HG03342 (cell line): ENCODE data around the gene PFKP.

ENCODE experiments used
- ATAC-seq: cut with Tn5 transposase; IDR thresholded peaks from one replicate; pipeline ENCODE4 v1.9.1; 2021; ENCODE audit warnings: mild to moderate bottlenecking, moderate library complexity; ENCODE audit not compliant: unreplicated experiment

The PFKP gene

DNA sequence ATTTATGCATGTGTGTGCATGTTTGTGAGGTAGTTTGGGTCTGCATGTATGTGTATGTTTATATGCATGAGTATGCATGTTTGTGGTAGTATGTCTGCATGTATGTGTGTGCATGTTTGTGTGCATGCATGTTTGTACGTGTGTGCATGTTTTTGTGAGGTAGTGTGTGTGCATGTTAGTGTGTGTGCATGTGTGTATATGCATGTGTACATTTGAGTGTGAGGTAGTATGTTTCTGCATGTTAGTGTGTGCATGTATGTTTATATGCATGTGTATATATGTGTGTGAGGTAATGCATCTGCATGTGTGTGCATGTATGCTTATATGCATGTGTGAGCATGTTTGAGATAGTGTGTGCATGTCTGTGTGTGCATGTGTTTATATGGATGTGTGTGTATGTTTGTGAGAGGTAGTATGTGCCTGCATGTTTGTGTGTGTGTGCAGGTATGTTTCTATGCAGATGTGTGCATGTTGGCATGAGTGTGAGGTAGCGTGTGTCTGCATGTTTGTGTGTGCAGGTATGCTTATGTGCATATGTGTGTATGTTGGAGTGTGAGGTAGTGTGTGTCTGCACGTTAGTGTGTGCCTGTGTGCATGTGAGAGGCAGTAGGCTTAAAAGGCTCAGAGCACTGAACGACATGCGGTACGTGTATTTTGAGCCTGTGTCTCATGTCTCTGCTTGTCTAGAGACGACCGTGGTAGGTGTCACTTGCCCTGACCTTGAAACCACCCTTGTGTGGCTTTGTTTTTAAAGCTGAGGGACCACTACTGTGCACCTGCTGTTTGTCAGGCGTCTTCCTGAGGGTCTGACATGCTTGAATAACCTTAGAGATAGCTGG, 43.7 kb downstream of the PFKP start:
- no peak for ATAC-seq

DNA sequence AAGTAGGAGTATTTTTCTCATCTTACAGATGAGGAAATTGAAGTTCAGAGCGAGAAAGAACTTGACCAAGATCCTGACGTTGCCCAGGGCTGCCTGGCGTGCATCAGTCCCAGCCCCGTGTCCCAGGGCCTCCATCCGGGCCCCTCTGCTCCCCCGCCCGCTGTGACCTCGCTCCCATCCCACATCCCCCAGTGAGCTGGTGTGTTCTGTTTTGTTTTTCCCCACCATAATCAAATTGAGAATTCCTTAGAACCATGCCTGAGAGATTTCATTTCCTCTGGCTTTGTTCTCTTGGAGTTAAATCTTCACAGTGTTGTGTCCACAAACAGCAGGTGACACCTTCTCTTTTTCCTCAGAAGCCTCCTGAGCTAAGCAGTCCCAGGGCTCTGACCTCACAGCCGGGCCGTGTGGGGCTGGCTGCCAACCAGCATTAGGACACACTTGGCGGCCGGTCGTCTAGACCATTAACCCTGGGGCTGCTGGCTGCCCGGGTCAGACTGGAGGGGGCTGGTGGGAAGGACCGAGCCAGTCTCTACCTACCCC, 44.3 kb downstream of the PFKP start:
- no peak for ATAC-seq

DNA sequence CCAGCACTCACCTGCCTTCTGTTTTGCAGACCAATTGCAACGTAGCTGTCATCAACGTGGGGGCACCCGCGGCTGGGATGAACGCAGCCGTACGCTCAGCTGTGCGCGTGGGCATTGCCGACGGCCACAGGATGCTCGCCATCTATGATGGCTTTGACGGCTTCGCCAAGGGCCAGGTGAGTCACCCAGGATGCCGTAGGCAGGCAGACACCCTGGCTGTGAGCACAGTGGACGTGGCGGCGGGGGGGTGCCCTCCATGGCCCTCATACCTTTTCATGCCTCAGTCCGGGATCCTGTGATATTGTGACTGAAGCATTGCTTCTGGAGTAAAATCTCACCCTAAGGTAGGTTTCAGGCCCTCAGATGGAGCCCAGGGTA, 46.0 kb downstream of the PFKP start:
- ATAC-seq = no peak

DNA sequence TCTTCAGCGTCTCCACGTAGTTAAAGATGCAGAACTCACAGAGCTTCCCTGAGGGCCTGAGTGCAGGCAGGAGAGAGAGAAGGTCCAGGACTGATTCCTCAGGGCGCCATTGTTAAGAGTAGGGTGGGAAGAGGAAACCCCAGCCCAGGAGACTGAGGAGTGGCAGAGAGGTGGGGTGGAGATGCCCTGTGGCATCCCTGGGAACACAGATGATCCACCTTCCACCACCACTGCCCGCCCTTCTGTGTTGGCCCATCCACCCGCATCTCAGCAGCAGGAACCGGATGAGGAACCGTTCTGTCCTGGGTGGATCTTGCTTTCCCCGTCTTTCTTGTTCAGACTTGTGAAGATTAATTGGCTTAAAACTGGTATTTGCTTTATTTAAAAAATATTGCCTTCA, 48.3 kb downstream of the PFKP start:
- ATAC-seq = no peak

DNA sequence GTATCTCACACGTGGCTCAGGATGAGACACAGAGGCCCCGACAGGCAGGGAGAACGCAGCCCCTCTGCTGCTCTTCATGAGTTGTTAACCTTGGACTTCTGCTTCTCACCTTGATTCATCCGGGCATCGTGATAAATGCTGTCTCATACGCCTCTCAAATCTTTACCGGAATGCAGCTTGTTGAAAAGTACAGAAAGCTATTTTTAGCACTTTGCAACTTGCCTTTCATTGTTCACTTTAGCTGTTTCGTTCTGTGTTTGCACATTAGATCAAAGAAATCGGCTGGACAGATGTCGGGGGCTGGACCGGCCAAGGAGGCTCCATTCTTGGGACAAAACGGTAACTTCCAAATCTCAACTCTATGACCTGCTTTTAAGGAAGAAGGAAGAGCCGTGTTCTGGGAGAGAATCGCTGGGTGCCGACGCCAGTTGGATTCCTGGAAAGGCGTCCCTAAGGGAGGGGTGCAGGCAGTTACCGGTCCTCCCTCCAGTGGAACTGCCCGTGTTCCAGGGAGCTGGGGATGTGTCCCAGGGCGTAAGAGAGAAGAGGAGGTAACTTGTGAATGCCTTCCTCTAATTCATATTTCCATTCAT, 49.3 kb downstream of the PFKP start:
- ATAC-seq = no peak

DNA sequence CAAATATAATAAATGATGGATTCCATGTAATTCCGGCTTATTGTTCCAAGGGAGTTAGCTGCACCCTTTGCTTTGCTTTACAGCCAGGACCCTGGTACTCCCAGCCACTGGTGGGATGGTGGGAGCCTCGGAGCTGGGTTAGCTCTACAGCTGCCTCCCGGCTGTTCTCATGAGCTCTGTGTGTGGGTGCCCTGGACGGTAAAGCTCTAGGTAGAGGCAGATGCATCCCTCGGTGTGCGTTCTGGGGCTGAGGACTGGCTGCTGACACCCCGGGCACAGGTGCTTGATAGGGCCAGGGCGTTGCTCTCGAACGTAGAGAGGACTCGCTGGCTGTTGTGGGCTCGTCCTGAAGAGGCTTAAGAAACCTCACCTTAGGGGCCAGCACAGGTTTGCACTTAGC, 50.1 kb downstream of the PFKP start:
- no peak for ATAC-seq

DNA sequence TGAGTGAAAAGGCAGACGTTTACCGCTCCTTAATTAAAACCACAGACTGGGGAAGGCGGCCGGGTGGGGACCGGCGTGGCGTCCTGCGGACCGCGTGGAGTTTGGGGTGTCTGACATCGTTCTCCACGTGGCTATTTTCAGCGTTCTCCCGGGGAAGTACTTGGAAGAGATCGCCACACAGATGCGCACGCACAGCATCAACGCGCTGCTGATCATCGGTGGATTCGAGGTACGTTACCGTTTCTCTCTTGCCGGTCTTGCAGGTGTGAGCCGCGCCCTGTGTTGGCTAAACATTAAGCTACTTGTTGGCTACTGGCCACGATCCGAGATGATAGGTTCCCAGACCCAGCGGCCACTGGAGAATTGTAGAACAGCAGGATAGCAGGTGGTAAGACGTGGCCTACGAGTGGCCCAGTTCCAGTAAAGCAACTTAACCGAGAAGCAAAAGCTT, 51.3 kb downstream of the PFKP start:
- no peak for ATAC-seq

DNA sequence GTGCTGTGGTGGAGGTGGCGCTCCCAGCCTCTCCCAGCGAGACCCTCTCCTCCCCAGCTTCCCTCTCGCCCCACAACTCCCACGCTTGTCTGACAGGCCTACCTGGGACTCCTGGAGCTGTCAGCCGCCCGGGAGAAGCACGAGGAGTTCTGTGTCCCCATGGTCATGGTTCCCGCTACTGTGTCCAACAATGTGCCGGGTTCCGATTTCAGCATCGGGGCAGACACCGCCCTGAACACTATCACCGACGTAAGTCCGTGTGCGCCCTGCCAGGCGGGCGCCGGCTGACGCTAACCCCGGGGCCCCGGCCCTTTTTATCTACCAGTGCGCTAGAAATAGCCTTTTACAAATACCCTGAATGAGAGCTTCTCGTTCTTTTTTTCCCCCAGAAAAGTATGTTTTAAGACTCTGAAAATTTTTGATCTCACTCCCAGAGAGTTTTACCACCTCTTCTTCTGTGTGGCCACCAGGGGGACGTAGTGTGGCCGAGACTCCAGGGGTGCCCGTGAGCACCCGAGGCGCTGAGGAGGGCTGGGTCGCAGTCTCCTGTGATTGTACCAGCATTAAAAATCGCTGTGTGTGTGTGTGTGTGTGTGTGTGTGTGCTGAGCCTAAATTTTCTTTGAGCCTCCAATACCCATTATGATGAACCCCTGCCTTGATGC, 52.6 kb downstream of the PFKP start:
- no peak for ATAC-seq

DNA sequence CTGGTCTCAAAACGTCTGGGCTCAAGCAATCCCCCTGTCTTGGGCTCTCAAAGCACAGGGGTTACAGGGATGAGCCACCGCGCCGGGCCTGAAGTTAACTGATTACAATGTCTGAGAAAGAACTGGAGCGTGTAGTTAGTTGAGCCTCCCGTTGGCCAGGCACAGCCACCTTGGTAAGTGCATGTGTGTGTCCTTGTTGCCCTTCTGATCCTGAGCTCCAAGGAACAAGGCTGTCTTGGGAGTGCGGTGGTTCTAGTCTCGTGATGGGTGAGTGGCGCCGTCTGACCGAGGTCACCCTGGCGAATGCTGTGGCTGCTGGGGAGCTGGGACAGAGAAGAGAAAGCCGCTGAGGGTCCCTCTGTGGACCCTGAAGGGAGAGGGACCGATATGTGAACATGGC, 54.7 kb downstream of the PFKP start:
- ATAC-seq = no peak

DNA sequence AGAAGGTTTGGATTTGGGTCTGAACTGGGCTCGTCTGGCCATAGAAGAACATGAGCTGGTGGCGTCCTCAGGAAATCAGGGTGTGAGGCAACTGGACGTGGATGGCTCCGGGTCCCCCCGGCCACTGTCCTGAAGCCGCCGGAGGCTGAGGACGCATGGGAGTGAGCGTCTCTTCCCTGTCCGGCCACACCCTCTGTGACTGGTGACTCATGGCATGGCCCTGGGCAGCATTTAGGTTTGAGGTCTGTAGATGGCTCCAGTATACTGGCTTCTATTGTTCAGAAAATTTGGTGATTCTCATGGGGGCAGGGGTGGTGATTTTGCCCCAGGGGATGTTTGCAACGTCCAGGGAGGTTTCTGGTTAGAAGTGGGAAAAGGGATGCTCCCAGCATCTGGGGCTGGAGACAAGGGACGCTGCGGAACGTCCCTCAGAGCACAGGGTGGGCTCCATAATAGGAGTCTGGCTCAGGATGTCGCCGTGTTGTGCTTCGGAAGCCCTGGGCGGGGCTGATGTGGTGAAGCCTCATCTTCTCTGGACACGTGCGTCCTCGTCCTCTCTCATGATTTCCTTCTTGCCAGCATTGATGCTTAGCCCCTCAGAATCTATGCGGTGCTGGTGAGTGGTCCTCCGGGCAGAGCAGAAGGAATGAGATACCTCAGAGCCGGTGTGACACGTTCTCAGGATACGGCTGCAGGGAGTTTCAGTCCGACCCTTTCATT, 55.3 kb downstream of the PFKP start:
- ATAC-seq = no peak

DNA sequence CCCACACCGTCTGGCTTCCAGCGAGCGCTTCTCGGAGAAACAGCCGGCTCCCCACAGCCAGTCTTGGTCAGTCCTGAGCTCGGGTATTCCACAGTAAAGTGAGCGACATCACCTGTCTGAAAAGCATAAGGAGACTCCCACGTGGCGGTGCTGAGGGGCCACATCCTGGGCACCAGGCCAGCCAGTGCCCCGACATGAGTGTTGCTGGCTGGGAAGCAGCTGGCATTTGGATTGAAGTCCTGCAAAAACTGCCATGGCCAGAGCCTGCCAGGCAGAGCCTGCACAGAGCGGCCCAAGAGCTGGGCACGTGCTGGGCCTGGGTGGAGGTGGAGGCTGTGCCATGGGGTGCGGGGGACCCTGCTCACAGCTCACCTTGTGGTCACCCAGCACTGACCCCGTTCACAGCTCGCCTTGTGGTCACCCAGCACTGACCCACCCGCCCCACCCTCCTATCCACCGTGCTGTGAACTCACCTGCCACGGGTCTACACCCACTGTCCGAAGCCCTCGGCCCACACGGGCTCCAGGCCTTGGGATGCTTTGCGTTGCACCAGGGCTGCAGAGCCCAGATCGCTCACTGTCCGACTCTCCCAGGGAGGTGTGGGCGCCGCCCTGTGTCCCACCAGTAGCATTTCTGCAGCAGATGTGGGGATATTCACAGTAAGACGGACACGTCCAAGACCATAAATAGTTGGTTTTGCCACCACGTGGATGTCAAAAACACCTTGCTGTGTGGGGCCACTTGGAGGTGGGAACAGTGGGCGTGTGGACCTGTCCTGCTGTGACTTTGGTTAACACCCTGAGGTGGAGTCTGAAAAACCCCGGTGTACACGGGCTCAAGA, 56.4 kb downstream of the PFKP start:
- ATAC-seq = no peak

DNA sequence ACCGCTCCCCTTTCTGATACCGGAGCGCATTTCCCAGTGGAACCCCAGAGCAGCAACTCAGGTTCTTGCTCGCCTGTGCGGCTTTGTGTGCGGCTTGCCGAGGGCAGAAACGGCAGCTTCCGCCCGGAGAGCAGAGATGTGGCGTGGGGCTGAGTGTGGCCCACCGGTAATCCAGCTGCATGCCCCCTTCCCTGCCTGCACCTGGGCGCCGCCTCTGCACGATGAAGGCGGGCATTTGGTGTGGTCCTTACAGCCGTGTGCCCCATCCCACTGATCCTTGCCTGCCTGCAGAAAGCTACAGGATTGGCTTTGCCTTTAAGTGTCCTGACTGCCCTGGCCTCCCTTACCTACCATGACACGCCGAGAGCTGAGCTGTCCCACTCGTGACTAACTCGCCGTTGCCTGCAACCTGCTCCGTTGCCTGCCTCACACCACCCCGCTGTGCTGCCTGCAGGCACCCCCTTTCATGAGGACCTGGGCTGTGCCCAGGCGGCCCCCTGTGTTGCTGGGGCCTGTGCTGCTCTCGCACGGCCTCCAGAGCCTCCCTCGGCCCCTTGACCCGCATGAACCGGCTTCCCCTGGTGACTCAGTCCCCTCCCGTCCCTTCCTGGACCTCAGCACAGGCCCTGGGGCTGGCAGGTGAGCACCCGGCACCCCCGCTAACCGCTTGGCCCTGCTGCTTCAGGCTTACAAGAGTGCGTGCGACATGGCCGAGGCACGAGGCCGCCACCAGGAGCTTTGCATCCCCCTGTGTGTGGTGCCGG, 57.2 kb downstream of the PFKP start:
- no peak for ATAC-seq

DNA sequence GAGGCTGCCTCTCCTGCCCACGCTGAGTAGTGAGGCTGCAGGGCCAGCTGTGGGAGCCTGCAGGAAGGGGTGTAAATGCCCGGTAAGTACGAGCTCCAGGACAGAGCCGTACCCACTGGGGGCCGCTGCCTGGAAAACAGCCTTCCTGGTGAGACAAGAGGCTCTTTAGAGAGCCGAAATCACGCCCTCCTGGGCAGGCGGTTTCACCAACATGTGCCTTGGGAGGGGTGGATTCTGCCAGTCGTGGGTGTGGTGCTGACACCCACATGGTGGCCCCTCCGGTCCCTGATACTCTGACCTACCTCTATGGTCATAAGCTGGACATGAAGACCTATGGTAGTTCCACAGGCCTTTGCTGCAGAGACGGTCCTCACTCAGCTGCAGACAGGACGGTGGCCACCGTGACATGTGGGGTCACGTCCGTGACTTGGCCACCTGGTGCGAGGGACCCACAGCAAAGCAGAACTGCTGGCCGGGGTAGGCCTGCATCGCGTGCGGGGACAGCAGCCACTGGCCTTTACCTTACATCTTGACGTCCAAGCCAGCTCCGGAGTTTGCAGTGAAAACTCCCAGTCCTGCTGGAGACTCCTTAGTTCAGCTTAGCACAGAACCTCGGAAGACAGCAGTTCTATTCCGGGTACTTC, 58.3 kb downstream of the PFKP start:
- ATAC-seq = no peak

DNA sequence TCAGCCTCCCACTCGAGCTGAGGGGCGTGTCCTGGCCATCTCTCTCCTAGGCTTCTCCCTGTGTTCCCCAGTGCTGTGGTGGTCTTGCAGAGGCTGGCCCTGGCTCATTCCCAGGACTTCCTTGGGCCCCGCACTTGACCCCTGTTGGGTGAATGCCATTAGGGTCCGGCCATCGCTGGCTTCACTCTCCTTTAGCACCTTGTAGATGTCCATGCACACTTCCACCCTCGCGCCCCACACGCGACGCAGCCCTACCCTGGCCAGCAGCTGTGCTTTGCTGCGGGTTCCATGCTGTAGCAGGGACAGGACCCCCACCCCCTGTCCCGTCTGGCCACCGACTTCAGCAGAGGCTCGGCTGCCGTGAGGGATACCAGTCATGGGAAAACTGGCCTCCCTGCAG, 58.9 kb downstream of the PFKP start:
- no peak for ATAC-seq

DNA sequence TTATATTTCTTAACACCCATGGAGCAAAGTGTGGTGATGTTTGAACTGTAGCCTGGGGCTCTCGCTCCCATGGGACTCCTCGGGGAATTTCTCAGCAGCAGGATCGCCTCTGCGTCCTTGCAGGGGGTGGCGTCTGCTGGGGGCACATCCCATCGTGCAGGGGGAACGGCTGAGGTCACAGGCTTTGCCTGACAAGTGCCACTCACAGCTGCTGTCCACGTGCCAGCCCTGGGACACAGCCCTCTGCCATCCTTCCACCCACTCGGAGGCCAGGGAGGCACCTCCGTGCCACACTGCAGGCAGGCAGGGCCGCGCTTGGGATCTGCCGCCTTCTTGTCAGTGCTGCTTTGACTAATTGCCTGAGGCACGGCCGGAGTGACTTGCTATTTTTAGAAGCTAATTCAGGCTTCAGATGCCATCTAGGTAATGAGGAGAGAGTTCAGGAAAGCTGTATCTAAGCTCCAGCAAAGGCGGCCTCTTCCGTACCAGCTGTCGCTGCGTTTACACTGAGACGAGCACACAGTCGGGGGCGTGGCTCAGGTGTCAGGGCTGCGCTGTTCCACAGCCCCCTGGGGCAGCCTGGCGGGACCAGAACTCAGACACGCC, 59.5 kb downstream of the PFKP start:
- no peak for ATAC-seq

DNA sequence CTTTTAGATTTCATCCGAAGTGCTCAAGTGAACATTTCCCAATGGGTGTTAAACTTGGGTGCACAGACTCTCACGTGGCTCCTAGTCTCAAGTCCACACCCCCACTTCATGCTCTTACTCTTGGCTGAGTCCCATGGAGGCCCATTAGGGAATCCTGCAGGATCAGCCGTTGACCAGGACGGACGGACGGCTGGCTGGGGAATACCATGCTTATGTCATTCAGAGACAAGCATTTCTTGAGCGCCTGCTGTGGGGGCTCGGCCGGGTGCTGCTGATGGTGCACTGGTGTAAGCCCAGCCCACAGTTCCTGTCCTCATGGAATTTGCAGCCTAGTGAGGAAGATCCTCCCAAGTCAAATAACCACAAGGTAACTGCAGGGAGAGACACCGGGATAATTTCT, 60.6 kb downstream of the PFKP start:
- ATAC-seq = no peak

DNA sequence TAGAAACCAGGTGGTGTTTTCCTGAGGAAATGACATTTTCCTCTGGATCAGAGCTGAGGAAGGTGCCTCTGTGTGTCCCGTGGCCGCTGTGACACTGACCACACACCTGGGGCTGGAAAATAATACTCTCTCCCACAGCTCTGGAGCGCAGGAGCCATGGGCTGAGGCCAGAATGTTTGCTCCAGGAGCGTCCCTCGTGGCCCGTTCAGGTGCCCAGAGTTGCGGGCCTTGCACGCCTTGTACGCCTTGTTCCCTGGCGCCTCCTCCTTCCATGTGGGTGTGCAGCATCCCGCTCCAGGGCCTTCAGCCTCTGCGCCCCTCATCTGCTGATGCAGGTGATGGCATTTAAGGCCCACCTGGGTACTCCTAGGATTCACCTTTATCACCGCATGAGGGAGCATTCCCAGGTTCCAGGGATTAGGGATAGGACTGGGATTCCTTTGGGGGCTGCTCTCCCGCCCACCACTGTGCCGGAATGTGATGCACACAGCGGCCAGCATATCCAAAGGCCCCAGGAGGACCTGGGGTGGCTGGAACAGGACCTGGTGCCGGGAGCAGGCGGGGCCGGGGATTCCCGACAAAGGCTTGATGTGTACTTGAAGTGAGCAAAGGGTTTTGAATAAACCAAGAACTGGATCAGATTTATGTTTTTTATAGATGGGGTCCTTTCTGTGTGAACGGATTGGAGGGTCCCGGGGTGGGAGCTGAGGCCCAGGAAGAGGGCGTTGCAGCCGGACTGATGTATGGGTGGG, 61.2 kb downstream of the PFKP start:
- no peak for ATAC-seq
